ENCODE results near the gene TSNAX. TPM values are rescaled to one million over a fixed set of nuclear protein-coding genes. Genes with fewer than 3 reads are reported as not detected.

The TSNAX gene
- total and polyA plus RNA-seq, 2 of the 8 experiments (the other 6 are each of a cell fraction or from before 2014, with no cell fraction given) = 7.7 to 34.0 TPM

- H3K4ac ChIP-seq (replicated peaks; ENCODE audit: insufficient read length, low read depth, low read length) = no peak overlapping the region
- no peak overlapping the region for H2AFZ ChIP-seq (ENCODE audit: low read length)
- CTCF ChIA-PET (ENCODE audit: partially characterized antibody) = interaction anchor here (0.6 to 3.6 kb wide), 5 partner anchors 12 to 247 kb away, joined by 3 to 12 read pairs (median 8); no protein-coding TSS in a partner anchor
Observed at GRCh38 chr1:231604276-231604621, 75.8 kb downstream of the TSNAX start.

More at GRCh38 chr1:231604276-231604621, 75.8 kb downstream of the TSNAX start:
- 61% methylated on average over 2 of the region's 2 CpGs; no CpG with 5 or more reads in 1 of the 2 experiments for WGBS, 2 experiments (ENCODE audit: extremely low coverage in 1 of 2, insufficient coverage in 1 of 2, insufficient read length in 1 of 2, insufficient replicate concordance in 2 of 2, low coverage in 1 of 2, low lambda C conversion rate in 2 of 2, missing lambda C conversion rate in 1 of 2)
- Histone ChIP-seq H3K79me1 (ENCODE audit: low read depth, low read length) (no peaks in the 10 kb centered on the region), H3K9ac (replicated peaks in 1 of 4; ENCODE audit: extremely low read depth in 1 of 4, low read depth in 3 of 4, low read length in 3 of 4) (no peak overlapping the region), H3K27me3 (replicated peaks in 1 of 4; ENCODE audit: control insufficient read depth in 3 of 4, extremely low read depth in 1 of 4, insufficient read depth in 3 of 4, low read length in 3 of 4) (no peaks in the 10 kb centered on the region; a peak in 1 of 7 replicates), H2BK120ac (replicated peaks; ENCODE audit: low read depth, low read length) (no peak overlapping the region), H4K91ac (replicated peaks; ENCODE audit: insufficient read length, low read length) (no peak overlapping the region), H3K4me1 (replicated peaks in 1 of 4; ENCODE audit: control insufficient read depth in 3 of 4, insufficient read depth in 4 of 4, low read length in 3 of 4) (peaks cover 0 to 4% (median under 1%) of the 10 kb centered on the region in 4 experiments; a peak in 1 of 7 replicates), H4K8ac (ENCODE audit: extremely low read depth, insufficient read depth, low read length) (no peak overlapping the region), H4K5ac (ENCODE audit: insufficient read length, low read depth, low read length) (no peak overlapping the region), H4K20me1 (replicated peaks in 1 of 2; ENCODE audit: control insufficient read depth in 1 of 2, insufficient read depth in 2 of 2, low read length in 2 of 2) (no peaks in the 10 kb centered on the region), H3K14ac (ENCODE audit: insufficient read length) (no peak overlapping the region), H3K4me2 (ENCODE audit: insufficient read depth in 1 of 2, low read depth in 2 of 2, low read length in 2 of 2) (0 out of 4 replicates have a peak overlapping the region, but pooled peaks of 1 of the 2 experiments have one; percentile 15), H2BK15ac (ENCODE audit: low read length) (no peak overlapping the region), H3K4me3 (ENCODE audit: extremely low read depth in 1 of 4, insufficient read depth in 2 of 4, low read depth in 3 of 4, low read length in 4 of 4) (no peak overlapping the region), H3K23me2 (ENCODE audit: low read depth, low read length) (no peaks in the 10 kb centered on the region; the same call in 1 of the 2 replicates), H3K36me3 (ENCODE audit: control insufficient read depth in 2 of 4, insufficient read depth in 4 of 4, low read length in 3 of 4) (no peaks in the 10 kb centered on the region), H2BK5ac (ENCODE audit: low read depth, low read length) (no peak overlapping the region), H3K18ac (ENCODE audit: extremely low read depth, low read length) (no peak overlapping the region), H3K23ac (ENCODE audit: insufficient read length) (no peak overlapping the region), H2AK5ac (ENCODE audit: low read depth, low read length) (no peak overlapping the region), H2BK20ac (ENCODE audit: low read length) (no peak overlapping the region), H3K9me3 (ENCODE audit: insufficient read depth in 2 of 2, low read depth in 1 of 2, low read length in 1 of 2) (no peaks in the 10 kb centered on the region), H3K27ac (ENCODE audit: low read depth, low read length) (no peak overlapping the region), H2BK12ac (ENCODE audit: low read depth, low read length) (no peak overlapping the region), H3K79me2 (ENCODE audit: control insufficient read depth in 1 of 2, insufficient read depth in 2 of 2, low read length in 2 of 2) (no peaks in the 10 kb centered on the region), H3K56ac (replicated peaks; ENCODE audit: insufficient read length, low read depth, low read length) (no peak overlapping the region)
- FAIRE-seq (no peak), DNase-seq (ENCODE audit: low read depth in 1 of 2, low spot score in 2 of 2) (no peak)
- POLR2A ChIA-PET (ENCODE audit: partially characterized antibody) = no interaction called here
- TF ChIP-seq RAD21 (IDR thresholded peaks at IDR 0.05 in 1 of 2, conservative IDR thresholded peaks at IDR 0.05 in 1 of 2; ENCODE audit: low read depth in 2 of 2, low read length in 2 of 2) = no peak
- TF ChIP-seq FOSL1 (IDR thresholded peaks at IDR 0.05; ENCODE audit: insufficient read depth, low read depth, low read length) = no peak
- TF ChIP-seq EGR1 (IDR thresholded peaks at IDR 0.05; ENCODE audit: borderline replicate concordance, low read depth, low read length) = no peak
- TF ChIP-seq JUND (IDR thresholded peaks at IDR 0.05; ENCODE audit: low read length) = no peak
- no peak for TF ChIP-seq BCL11A (IDR thresholded peaks at IDR 0.05; ENCODE audit: low read depth in 2 of 2, low read length in 2 of 2)
- TF ChIP-seq, protein P1, sequence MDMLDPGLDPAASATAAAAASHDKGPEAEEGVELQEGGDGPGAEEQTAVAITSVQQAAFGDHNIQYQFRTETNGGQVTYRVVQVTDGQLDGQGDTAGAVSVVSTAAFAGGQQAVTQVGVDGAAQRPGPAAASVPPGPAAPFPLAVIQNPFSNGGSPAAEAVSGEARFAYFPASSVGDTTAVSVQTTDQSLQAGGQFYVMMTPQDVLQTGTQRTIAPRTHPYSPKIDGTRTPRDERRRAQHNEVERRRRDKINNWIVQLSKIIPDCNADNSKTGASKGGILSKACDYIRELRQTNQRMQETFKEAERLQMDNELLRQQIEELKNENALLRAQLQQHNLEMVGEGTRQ (IDR thresholded peaks at IDR 0.05; ENCODE audit: low read length) = no peak
- no peak for TF ChIP-seq EZH2 (IDR thresholded peaks at IDR 0.05; ENCODE audit: low read depth, low read length, severe bottlenecking)
- TF ChIP-seq SIN3A (conservative IDR thresholded peaks at IDR 0.05 in 1 of 2, IDR thresholded peaks at IDR 0.05 in 1 of 2; ENCODE audit: low read depth in 1 of 2, low read length in 2 of 2) = no peak
- no peak for TF ChIP-seq TAF1 (IDR thresholded peaks at IDR 0.05; ENCODE audit: low read depth, low read length)
